Tibial artery (tissue), 4 donors: ENCODE results near the gene TENM3.

Experiments
- DNase-seq, 2 donors: peaks; one replicate each; pipeline ENCODE4 v3.0.0-alpha.2; 2019
- H3K27ac ChIP-seq, 2 donors: fragments of 200-600 bp; sonication (generic) in 1 of 2; 1 replicate in 1 of 2; 2 replicates in 1 of 2; pipeline ENCODE4 v1.5.1; 2018 to 2019; ENCODE audit warnings: mild to moderate bottlenecking in 1 of 2
- H3K27me3 ChIP-seq, 2 donors: fragments of 200-600 bp; sonication (generic) in 1 of 2; one replicate each; pipeline versions ENCODE4 v1.5.1 to v1.6.0; 2016 to 2019
- H3K36me3 ChIP-seq, 3 donors: fragments of 200-600 bp; sonication (generic) in 2 of 3; one replicate each; pipeline ENCODE4 v1.5.1; 2016 to 2019; ENCODE audit warnings: mild to moderate bottlenecking in 2 of 3
- H3K4me1 ChIP-seq, 4 donors: fragments of 200-600 bp; sonication (generic) in 2 of 4; 1 replicate in 3 of 4; 2 replicates in 1 of 4; pipeline ENCODE4 v1.5.1; 2016 to 2019
- H3K4me3 ChIP-seq, 2 donors: fragments of 200-600 bp; sonication (generic) in 1 of 2; 1 replicate in 1 of 2; 2 replicates in 1 of 2; pipeline ENCODE4 v1.5.1; 2018 to 2019; ENCODE audit warnings: mild to moderate bottlenecking in 2 of 2
- H3K9me3 ChIP-seq, 3 donors: fragments of 200-600 bp; sonication (generic) in 1 of 3; one replicate each; pipeline ENCODE4 v1.5.1; 2016 to 2019
- CTCF ChIP-seq, 2 experiments: fragments of 200-600 bp in 1 of 2; fragments of 450-650 bp in 1 of 2; IDR thresholded peaks; one replicate each; pipeline ENCODE4 v1.5.1; 2017 to 2019; ENCODE audit warnings: antibody characterized with exemption in 2 of 2, mild to moderate bottlenecking in 1 of 2, moderate library complexity in 1 of 2
- intact Hi-C: fragments of 100-400 bp; cut with DNase I; formaldehyde crosslinking; loops from one replicate; pipeline ENCODE4 v1.15.0; 2023; ENCODE audit warnings: low total_unique reads

The TENM3 gene

GRCh38 chr4:182556580-182556979 lies 313.4 kb downstream of the TENM3 start:
- no peak for DNase-seq
- Histone ChIP-seq H3K4me3 (no peak overlapping the region), H3K4me1 (peaks cover 0 to 9% (median 2%) of the 10 kb centered on the region in 4 donors), H3K27ac (no peak overlapping the region), H3K9me3 (no peaks in the 10 kb centered on the region), H3K27me3 (peaks cover 0 to 41% of the 10 kb centered on the region in 2 donors), H3K36me3 (no peaks in the 10 kb centered on the region)
- intact Hi-C loops = no loop called here
- TF ChIP-seq CTCF (IDR thresholded peaks at IDR 0.05) = no peak

GRCh38 chr4:182560358-182560757 lies 317.2 kb downstream of the TENM3 start:
- TF ChIP-seq CTCF (IDR thresholded peaks at IDR 0.05) = no peak
- peaks cover 0 to 32% of the 10 kb centered on the region in 2 donors for H3K27me3 ChIP-seq

GRCh38 chr4:182562350-182562749 lies 319.1 kb downstream of the TENM3 start:
- no peak overlapping the region for H3K27ac ChIP-seq
- TF ChIP-seq CTCF (IDR thresholded peaks at IDR 0.05) = no peak
- intact Hi-C loops = no loop called here
- no peaks in the 10 kb centered on the region for H3K4me1 ChIP-seq
- DNase-seq = no peak
- no peaks in the 10 kb centered on the region for H3K36me3 ChIP-seq
- no peak overlapping the region for H3K4me3 ChIP-seq
- peaks cover 0 to 14% of the 10 kb centered on the region in 2 donors for H3K27me3 ChIP-seq
- H3K9me3 ChIP-seq = no peaks in the 10 kb centered on the region

More at GRCh38 chr4:182560358-182560757, 317.2 kb downstream of the TENM3 start:
- no peaks in the 10 kb centered on the region for H3K9me3 ChIP-seq
- no peak for DNase-seq
- H3K36me3 ChIP-seq = no peaks in the 10 kb centered on the region
- H3K4me3 ChIP-seq = no peak overlapping the region
- H3K4me1 ChIP-seq = peaks cover 0 to 9% (median 2%) of the 10 kb centered on the region in 4 donors
- intact Hi-C loops = no loop called here
- H3K27ac ChIP-seq = no peak overlapping the region

GRCh38 chr4:182564724-182565369 lies 321.6 kb downstream of the TENM3 start:
- no peak overlapping the region for H3K27ac ChIP-seq
- H3K4me1 ChIP-seq = no peaks in the 10 kb centered on the region
- H3K9me3 ChIP-seq = no peaks in the 10 kb centered on the region
- peaks cover 0 to 7% of the 10 kb centered on the region in 2 donors for H3K27me3 ChIP-seq
- no peak overlapping the region for H3K4me3 ChIP-seq
- no peak for TF ChIP-seq CTCF (IDR thresholded peaks at IDR 0.05)
- intact Hi-C loops = no loop called here
- DNase-seq = no peak
- no peaks in the 10 kb centered on the region for H3K36me3 ChIP-seq

GRCh38 chr4:182567119-182567518 lies 323.9 kb downstream of the TENM3 start:
- intact Hi-C loops = no loop called here
- Histone ChIP-seq H3K27me3 (no peaks in the 10 kb centered on the region), H3K27ac (no peak overlapping the region), H3K4me3 (no peak overlapping the region), H3K36me3 (no peaks in the 10 kb centered on the region), H3K9me3 (no peaks in the 10 kb centered on the region), H3K4me1 (no peaks in the 10 kb centered on the region)
- TF ChIP-seq CTCF (IDR thresholded peaks at IDR 0.05) = no peak
- no peak for DNase-seq
